ENCODE results near the gene DRAP1.

Gene DRAP1

GRCh38 chr11:65919141-65919572, at the start of gene DRAP1:
Gene DRAP1, plus strand, starts transcription at chr11:65919426. Its CDS starts 76 bp downstream, at chr11:65919502.
- DNase-seq (ENCODE audit: low read depth), result peak; percentile 97

GRCh38 chr11:65869643-65870306, 49.5 kb upstream of the DRAP1 start:
- DNase-seq (ENCODE audit: low read depth), result no peak

GRCh38 chr11:65870307-65870658, 48.9 kb upstream of the DRAP1 start:
- DNase-seq (ENCODE audit: low read depth), result no peak

GRCh38 chr11:65870706-65871681, 48.2 kb upstream of the DRAP1 start:
- DNase-seq (ENCODE audit: low read depth), result no peak

- DNase-seq (ENCODE audit: low read depth), result no peak
Observed at GRCh38 chr11:65871811-65872548, 47.2 kb upstream of the DRAP1 start.

GRCh38 chr11:65872586-65873317, 46.5 kb upstream of the DRAP1 start, which contains the start of gene EFEMP2:
Gene EFEMP2, minus strand, starts transcription at chr11:65872800. Its CDS starts 446 bp downstream, at chr11:65872354.
- no peak for DNase-seq (ENCODE audit: low read depth)

- DNase-seq (ENCODE audit: low read depth), result peak; percentile 92
Observed at GRCh38 chr11:65873318-65874156, 45.7 kb upstream of the DRAP1 start.

- no peak for DNase-seq (ENCODE audit: low read depth)
Observed at GRCh38 chr11:65879617-65880016, 39.6 kb upstream of the DRAP1 start, which contains the start of gene CTSW. Gene CTSW, plus strand, starts transcription at chr11:65879837. Its CDS starts 18 bp downstream, at chr11:65879855.

- DNase-seq (ENCODE audit: low read depth), result no peak
Observed at GRCh38 chr11:65880027-65880426, 39.2 kb upstream of the DRAP1 start.

GRCh38 chr11:65880844-65881421, 38.3 kb upstream of the DRAP1 start:
- DNase-seq (ENCODE audit: low read depth), result no peak

- DNase-seq (ENCODE audit: low read depth), result no peak
Observed at GRCh38 chr11:65882120-65883057, 36.8 kb upstream of the DRAP1 start.

- no peak for DNase-seq (ENCODE audit: low read depth)
Observed at GRCh38 chr11:65883058-65883761, 36.0 kb upstream of the DRAP1 start.

- DNase-seq (ENCODE audit: low read depth), result no peak
Observed at GRCh38 chr11:65883786-65884715, 35.2 kb upstream of the DRAP1 start.

- peak; percentile 69 for DNase-seq (ENCODE audit: low read depth)
Observed at GRCh38 chr11:65884716-65885092, 34.5 kb upstream of the DRAP1 start.

GRCh38 chr11:65885231-65885630, 34.0 kb upstream of the DRAP1 start:
- DNase-seq (ENCODE audit: low read depth), result no peak

GRCh38 chr11:65885808-65886536, 33.3 kb upstream of the DRAP1 start:
- DNase-seq (ENCODE audit: low read depth), result no peak

Data from fibroblast of the conjunctiva (primary cell).